Choroid plexus epithelial cell (primary cell): ENCODE results near the gene ZDBF2.
"Not testable (repeated sequence)": the region's sequence is repeated elsewhere in the genome, so short reads cannot be mapped to it uniquely, and the experiment has no call there.

Experiments used
- DNase-seq: peaks from one replicate; pipeline ENCODE4 v3.0.0-alpha.2; 2010; ENCODE audit warnings: low read depth
- H3K4me3 ChIP-seq: 2 replicates; pipeline ENCODE4 v1.5.1; 2011; ENCODE audit warnings: low read depth, mild to moderate bottlenecking, control low read depth, low read length, moderate library complexity
- CTCF ChIP-seq: conservative IDR thresholded peaks from 2 replicates; pipeline ENCODE4 v1.5.1; 2011; ENCODE audit warnings: low read depth, mild to moderate bottlenecking, control low read depth, inconsistent platforms, low read length, moderate library complexity

The ZDBF2 gene

GRCh38 chr2:206289391-206289790, 14.9 kb downstream of the ZDBF2 start:
- DNase-seq = no peak
- no peak for TF ChIP-seq CTCF

DNA sequence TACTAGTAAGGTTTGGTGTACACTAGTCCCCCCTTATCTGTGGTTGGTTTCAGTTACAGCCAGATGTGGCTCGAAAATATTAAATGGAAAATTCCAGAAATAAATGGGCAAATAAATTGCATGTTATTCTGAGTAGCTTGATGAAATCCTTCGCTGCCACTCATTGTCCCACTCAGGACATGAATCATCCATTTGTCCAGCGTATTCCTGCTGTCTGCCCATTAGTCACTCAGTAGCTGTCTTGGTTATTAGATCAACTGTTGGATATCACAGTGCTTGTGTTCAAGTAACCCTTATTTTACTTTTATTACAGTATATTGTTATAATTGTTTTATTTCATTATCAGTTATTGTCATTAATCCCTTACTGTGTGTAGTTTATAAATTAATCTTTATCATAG, 21.7 kb downstream of the ZDBF2 start:
- DNase-seq = peak; percentile 58
- no peak overlapping the region for H3K4me3 ChIP-seq
- TF ChIP-seq CTCF = no peak

More at GRCh38 chr2:206289391-206289790, 14.9 kb downstream of the ZDBF2 start:
- H3K4me3 ChIP-seq = no peak overlapping the region

GRCh38 chr2:206299608-206300007, 25.1 kb downstream of the ZDBF2 start:
- not testable (repeated sequence) for DNase-seq, H3K4me3 ChIP-seq

GRCh38 chr2:206305523-206306245, 31.2 kb downstream of the ZDBF2 start:
- H3K4me3 ChIP-seq = no peak overlapping the region
- TF ChIP-seq CTCF = no peak
- no peak for DNase-seq

GRCh38 chr2:206311026-206311425, 36.6 kb downstream of the ZDBF2 start:
- TF ChIP-seq CTCF = no peak
- H3K4me3 ChIP-seq = no peak overlapping the region
- no peak for DNase-seq

DNA sequence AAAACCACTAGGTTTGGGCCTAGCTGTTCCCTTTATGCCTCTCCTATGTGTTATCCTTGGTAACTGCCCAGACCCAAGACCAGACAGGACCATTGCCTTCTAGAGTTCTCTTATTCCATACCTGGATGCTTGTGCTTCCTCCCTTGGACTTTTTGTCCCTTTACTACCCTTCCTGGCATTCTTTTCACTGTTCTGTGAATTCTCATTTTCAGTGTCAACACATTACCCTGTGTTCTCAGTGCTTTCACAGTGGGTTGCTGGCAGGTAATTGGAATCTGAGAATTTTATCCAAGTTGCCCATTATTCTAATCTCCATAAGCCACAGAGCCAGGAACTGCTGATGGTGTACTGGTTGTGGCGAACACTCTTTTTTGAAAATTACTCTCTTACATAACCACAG, 41.7 kb downstream of the ZDBF2 start:
- DNase-seq = no peak
- no peak overlapping the region for H3K4me3 ChIP-seq
- TF ChIP-seq CTCF = no peak

DNA sequence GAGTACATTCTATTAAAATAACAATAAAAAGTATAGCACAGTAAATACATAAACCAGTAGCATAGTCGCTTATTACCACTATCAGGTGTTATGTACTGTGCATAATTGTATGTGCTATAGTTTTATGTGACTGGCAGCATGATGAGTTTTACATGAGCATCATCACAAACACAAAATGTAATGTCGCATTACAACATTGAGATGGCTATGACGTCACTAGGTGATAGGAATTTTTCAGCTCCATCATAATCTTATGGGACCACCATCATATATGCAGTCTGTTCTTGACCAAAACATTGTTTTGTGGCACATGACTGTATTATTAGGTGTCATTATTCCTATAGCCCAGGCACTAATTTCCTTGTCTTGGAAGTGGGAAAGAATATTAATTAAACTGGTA, 48.6 kb downstream of the ZDBF2 start:
- H3K4me3 ChIP-seq = no peak overlapping the region
- no peak for DNase-seq

More for the DNA sequence above, 48.6 kb downstream of the ZDBF2 start:
- no peak for TF ChIP-seq CTCF
